DOHH2 (cell line): ENCODE measurements around the gene GOLGA2.

Experiments used
- EZH2phosphoT487 ChIP-seq: fragments of 200-600 bp; sonication (generic); IDR thresholded peaks from 2 replicates; pipeline ENCODE4 v1.6.1; 2017; ENCODE audit warnings: borderline replicate concordance, mild to moderate bottlenecking, antibody characterized with exemption, low read length, moderate library complexity, mixed read lengths
- TF ChIP-seq, protein P1 (sequence below): fragments of 200-600 bp; sonication (generic); IDR thresholded peaks from one replicate; pipeline ENCODE4 v1.5.1; 2014; ENCODE audit warnings: antibody characterized with exemption, mild to moderate bottlenecking, low read depth, low read length; ENCODE audit not compliant: poor library complexity, severe bottlenecking

- TF ChIP-seq, protein P1, sequence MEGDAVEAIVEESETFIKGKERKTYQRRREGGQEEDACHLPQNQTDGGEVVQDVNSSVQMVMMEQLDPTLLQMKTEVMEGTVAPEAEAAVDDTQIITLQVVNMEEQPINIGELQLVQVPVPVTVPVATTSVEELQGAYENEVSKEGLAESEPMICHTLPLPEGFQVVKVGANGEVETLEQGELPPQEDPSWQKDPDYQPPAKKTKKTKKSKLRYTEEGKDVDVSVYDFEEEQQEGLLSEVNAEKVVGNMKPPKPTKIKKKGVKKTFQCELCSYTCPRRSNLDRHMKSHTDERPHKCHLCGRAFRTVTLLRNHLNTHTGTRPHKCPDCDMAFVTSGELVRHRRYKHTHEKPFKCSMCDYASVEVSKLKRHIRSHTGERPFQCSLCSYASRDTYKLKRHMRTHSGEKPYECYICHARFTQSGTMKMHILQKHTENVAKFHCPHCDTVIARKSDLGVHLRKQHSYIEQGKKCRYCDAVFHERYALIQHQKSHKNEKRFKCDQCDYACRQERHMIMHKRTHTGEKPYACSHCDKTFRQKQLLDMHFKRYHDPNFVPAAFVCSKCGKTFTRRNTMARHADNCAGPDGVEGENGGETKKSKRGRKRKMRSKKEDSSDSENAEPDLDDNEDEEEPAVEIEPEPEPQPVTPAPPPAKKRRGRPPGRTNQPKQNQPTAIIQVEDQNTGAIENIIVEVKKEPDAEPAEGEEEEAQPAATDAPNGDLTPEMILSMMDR, result no peak
- TF ChIP-seq EZH2phosphoT487, result no peak
Measured at GRCh38 chr9:128244091-128244836, 31.5 kb downstream of the GOLGA2 start.
